Mesenchymal stem cell (in vitro differentiated cells and primary cell): ENCODE data around the gene TTC23L.

Source experiments
- DNase-seq: peaks from one replicate; pipeline ENCODE4 v3.0.0-alpha.2; 2013
- H2AFZ ChIP-seq: one replicate; pipeline ENCODE4 v1.6.1; 2013; ENCODE audit warnings: low read depth, mild to moderate bottlenecking, control low read depth, inconsistent platforms, low read length, moderate library complexity
- H2AK5ac ChIP-seq: 2 replicates; pipeline ENCODE4 v1.6.1; 2013; ENCODE audit warnings: low read length, moderate library complexity, mild to moderate bottlenecking, inconsistent platforms; ENCODE audit not compliant: severe bottlenecking
- H2BK120ac ChIP-seq: one replicate; pipeline ENCODE4 v1.6.1; 2013; ENCODE audit warnings: low read depth, mild to moderate bottlenecking, inconsistent platforms, low read length, moderate library complexity
- H2BK12ac ChIP-seq, 2 experiments: one replicate each; pipeline ENCODE4 v1.6.1; 2013; ENCODE audit warnings: inconsistent platforms in 2 of 2, low read length in 2 of 2, mild to moderate bottlenecking in 2 of 2, moderate library complexity in 2 of 2, control low read depth in 1 of 2
- H2BK15ac ChIP-seq: one replicate; pipeline ENCODE4 v1.6.1; 2013; ENCODE audit warnings: mild to moderate bottlenecking, low read depth, inconsistent platforms; ENCODE audit not compliant: poor library complexity, severe bottlenecking
- H2BK5ac ChIP-seq: 2 replicates; pipeline ENCODE4 v1.6.1; 2013; ENCODE audit warnings: low read depth, mild to moderate bottlenecking, low read length, control low read depth, inconsistent platforms; ENCODE audit not compliant: poor library complexity, severe bottlenecking
- H3K14ac ChIP-seq, 2 experiments: one replicate each; pipeline ENCODE4 v1.6.1; 2013; ENCODE audit warnings: inconsistent platforms in 2 of 2, low read length in 2 of 2, control low read depth in 1 of 2, mild to moderate bottlenecking in 1 of 2, moderate library complexity in 1 of 2
- H3K18ac ChIP-seq, 2 experiments: one replicate each; pipeline ENCODE4 v1.6.1; 2013; ENCODE audit warnings: inconsistent platforms in 2 of 2, low read length in 2 of 2, control low read depth in 1 of 2, low read depth in 1 of 2, mild to moderate bottlenecking in 1 of 2
- H3K23ac ChIP-seq, 2 experiments: one replicate each; pipeline ENCODE4 v1.6.1; 2013; ENCODE audit warnings: inconsistent platforms in 2 of 2, low read length in 2 of 2, mild to moderate bottlenecking in 2 of 2, moderate library complexity in 2 of 2, control low read depth in 1 of 2
- H3K27ac ChIP-seq: 2 replicates; pipeline ENCODE4 v1.5.1; 2013; ENCODE audit warnings: mild to moderate bottlenecking, moderate library complexity, low read length, control low read depth, inconsistent platforms; ENCODE audit not compliant: poor library complexity, severe bottlenecking
- H3K27me3 ChIP-seq, 2 experiments: 2 replicates each; pipeline versions ENCODE4 v1.6.1 to v1.7.0; 2013; ENCODE audit warnings: low read length in 2 of 2, mild to moderate bottlenecking in 2 of 2, moderate library complexity in 2 of 2, control low read depth in 1 of 2, inconsistent platforms in 1 of 2; ENCODE audit not compliant: control insufficient read depth in 1 of 2, insufficient read depth in 1 of 2
- H3K36me3 ChIP-seq, 2 experiments: 2 replicates each; pipeline versions ENCODE4 v1.6.1 to v1.7.0; 2013; ENCODE audit warnings: low read length in 2 of 2, control low read depth in 1 of 2, inconsistent platforms in 1 of 2, low read depth in 1 of 2, mild to moderate bottlenecking in 1 of 2; ENCODE audit not compliant: insufficient read depth in 2 of 2, control insufficient read depth in 1 of 2
- H3K4ac ChIP-seq, 2 experiments: one replicate each; pipeline ENCODE4 v1.6.1; 2013; ENCODE audit warnings: inconsistent platforms in 2 of 2, low read length in 2 of 2, mild to moderate bottlenecking in 2 of 2, moderate library complexity in 2 of 2, control low read depth in 1 of 2, low read depth in 1 of 2
- H3K4me1 ChIP-seq: 2 replicates; pipeline ENCODE4 v1.6.1; 2013; ENCODE audit warnings: low read depth, low read length, control low read depth; ENCODE audit not compliant: control insufficient read depth, insufficient read depth
- H3K4me2 ChIP-seq: 2 replicates; pipeline ENCODE4 v1.6.1; 2013; ENCODE audit warnings: low read length, mild to moderate bottlenecking, inconsistent platforms; ENCODE audit not compliant: poor library complexity, severe bottlenecking
- H3K4me3 ChIP-seq, 2 experiments: 2 replicates each; pipeline versions ENCODE4 v1.5.1 to v1.7.0; 2013; ENCODE audit warnings: low read length in 2 of 2, mild to moderate bottlenecking in 2 of 2, control low read depth in 1 of 2, low read depth in 1 of 2; ENCODE audit not compliant: insufficient read depth in 1 of 2
- H3K79me1 ChIP-seq: replicated peaks from 2 replicates; pipeline ENCODE4 v1.6.1; 2013; ENCODE audit warnings: mild to moderate bottlenecking, control low read depth, low read length, inconsistent platforms; ENCODE audit not compliant: poor library complexity, severe bottlenecking
- H3K9ac ChIP-seq: 2 replicates; pipeline ENCODE4 v1.7.0; 2013; ENCODE audit warnings: mild to moderate bottlenecking, low read length, moderate library complexity
- H3K9me3 ChIP-seq: 2 replicates; pipeline ENCODE4 v1.7.0; 2013; ENCODE audit warnings: mild to moderate bottlenecking, low read length; ENCODE audit not compliant: control insufficient read depth
- H4K8ac ChIP-seq: one replicate; pipeline ENCODE4 v1.6.1; 2013; ENCODE audit warnings: inconsistent platforms, mild to moderate bottlenecking, low read length, moderate library complexity
- H4K91ac ChIP-seq: one replicate; pipeline ENCODE4 v1.6.1; 2013; ENCODE audit warnings: mild to moderate bottlenecking, low read length, inconsistent platforms
- WGBS: methylation state at CpG from one replicate; pipeline ENCODE4 v1.1.7; 2013; ENCODE audit warnings: mixed read lengths; 5-methylcytosine and 5-hydroxymethylcytosine counted together

Gene TTC23L

GRCh38 chr5:34854459-34855174 is 15.7 kb downstream of the TTC23L start:
- Histone ChIP-seq H4K8ac (no peak overlapping the region), H2AFZ (no peak overlapping the region)

GRCh38 chr5:34857161-34857560 is 18.2 kb downstream of the TTC23L start:
- H2BK12ac ChIP-seq: no peak overlapping the region
- H2AFZ ChIP-seq: no peak overlapping the region
- H3K4me2 ChIP-seq: no peak overlapping the region
- no peak overlapping the region for H3K14ac ChIP-seq
- no peak overlapping the region for H3K18ac ChIP-seq
- H2BK5ac ChIP-seq: no peak overlapping the region
- H2AK5ac ChIP-seq: no peak overlapping the region
- no peak overlapping the region for H3K23ac ChIP-seq
- H3K27me3 ChIP-seq: no peaks in the 10 kb centered on the region
- no peak overlapping the region for H3K4ac ChIP-seq
- no peak for DNase-seq
- H3K4me1 ChIP-seq: peaks cover 1% of the 10 kb centered on the region
- H4K91ac ChIP-seq: no peak overlapping the region
- no peak overlapping the region for H2BK120ac ChIP-seq
- H3K9ac ChIP-seq: peak overlapping the region; percentile 18
- no peak overlapping the region for H4K8ac ChIP-seq
- H3K79me1 ChIP-seq: no peaks in the 10 kb centered on the region
- H2BK15ac ChIP-seq: no peak overlapping the region
- no peaks in the 10 kb centered on the region for H3K9me3 ChIP-seq
- H3K27ac ChIP-seq: no peak overlapping the region
- 86% methylated on average over 2 of the region's 3 CpGs for WGBS
- H3K4me3 ChIP-seq: no peak overlapping the region
- H3K36me3 ChIP-seq: no peaks in the 10 kb centered on the region

More at GRCh38 chr5:34854459-34855174, 15.7 kb downstream of the TTC23L start:
- no peaks in the 10 kb centered on the region for H3K27me3 ChIP-seq
- 75% methylated on average over 3 of the region's 4 CpGs for WGBS
- no peaks in the 10 kb centered on the region for H3K36me3 ChIP-seq
- H3K4me1 ChIP-seq: peaks cover 1% of the 10 kb centered on the region
- H3K27ac ChIP-seq: no peak overlapping the region
- H3K79me1 ChIP-seq: no peaks in the 10 kb centered on the region
- no peak overlapping the region for H2BK15ac ChIP-seq
- no peak for DNase-seq
- no peaks in the 10 kb centered on the region for H3K9me3 ChIP-seq
- H3K4me2 ChIP-seq: no peak overlapping the region
- H3K9ac ChIP-seq: no peak overlapping the region
- no peak overlapping the region for H2BK5ac ChIP-seq
- no peak overlapping the region for H3K4ac ChIP-seq
- H3K18ac ChIP-seq: no peak overlapping the region
- H2AK5ac ChIP-seq: peak overlapping the region; percentile 68
- H2BK12ac ChIP-seq: no peak overlapping the region
- no peak overlapping the region for H2BK120ac ChIP-seq
- H3K14ac ChIP-seq: no peak overlapping the region
- no peak overlapping the region for H3K4me3 ChIP-seq
- H3K23ac ChIP-seq: no peak overlapping the region
- H4K91ac ChIP-seq: no peak overlapping the region

- Histone ChIP-seq H2BK120ac (no peak overlapping the region), H3K36me3 (no peaks in the 10 kb centered on the region), H3K9me3 (no peaks in the 10 kb centered on the region), H3K4ac (no peak overlapping the region), H3K4me2 (no peak overlapping the region), H3K14ac (no peak overlapping the region), H3K18ac (no peak overlapping the region), H2BK15ac (no peak overlapping the region), H2BK12ac (no peak overlapping the region), H3K4me1 (peaks cover 1% of the 10 kb centered on the region), H3K4me3 (no peak overlapping the region), H3K9ac (no peak overlapping the region), H4K8ac (no peak overlapping the region), H3K23ac (no peak overlapping the region), H3K27me3 (no peaks in the 10 kb centered on the region), H3K27ac (no peak overlapping the region), H2AFZ (no peak overlapping the region), H2BK5ac (no peak overlapping the region), H2AK5ac (no peak overlapping the region), H3K79me1 (no peaks in the 10 kb centered on the region), H4K91ac (no peak overlapping the region)
- DNase-seq: no peak
- 100% methylated on average over 1 of the region's 1 CpG for WGBS
Measured at GRCh38 chr5:34857894-34858293, 18.9 kb downstream of the TTC23L start.

- no peak overlapping the region for H3K9ac ChIP-seq
- H3K27ac ChIP-seq: no peak overlapping the region
- DNase-seq: peak; percentile 26
- no peaks in the 10 kb centered on the region for H3K79me1 ChIP-seq
- H3K14ac ChIP-seq: no peak overlapping the region
- H3K4ac ChIP-seq: no peak overlapping the region
- no peak overlapping the region for H3K4me3 ChIP-seq
- H3K23ac ChIP-seq: no peak overlapping the region
- no peaks in the 10 kb centered on the region for H3K27me3 ChIP-seq
- H3K4me2 ChIP-seq: no peak overlapping the region
- H3K18ac ChIP-seq: no peak overlapping the region
- H2BK120ac ChIP-seq: no peak overlapping the region
- no peak overlapping the region for H4K8ac ChIP-seq
- no peak overlapping the region for H2AK5ac ChIP-seq
- H3K9me3 ChIP-seq: no peaks in the 10 kb centered on the region
- H4K91ac ChIP-seq: no peak overlapping the region
- H2BK12ac ChIP-seq: no peak overlapping the region
- H2AFZ ChIP-seq: no peak overlapping the region
- no peak overlapping the region for H2BK5ac ChIP-seq
- no peaks in the 10 kb centered on the region for H3K36me3 ChIP-seq
- no peak overlapping the region for H2BK15ac ChIP-seq
- peaks cover 1% of the 10 kb centered on the region for H3K4me1 ChIP-seq
- WGBS: 37% methylated on average over 2 of the region's 2 CpGs
Measured at GRCh38 chr5:34858790-34859189, 19.8 kb downstream of the TTC23L start.
